B cell (primary cell): ENCODE data around the gene GLCE. TPM values are rescaled to one million over a fixed set of nuclear protein-coding genes. Genes with fewer than 3 reads are reported as not detected.

ENCODE experiments used
- ATAC-seq: fragments of 200-7000 bp; cut with Tn5 transposase; one replicate; pipeline ENCODE4 v1.10.0; 2021; ENCODE audit warnings: low read depth, mild to moderate bottlenecking, moderate number of reproducible peaks, moderate library complexity
- CTCF ChIA-PET: fragments of 350-600 bp; sonication (Branson Sonifier 250); formaldehyde crosslinking; loops from one replicate; lab custom pipeline; 2021; ENCODE audit warnings: antibody characterized with exemption, inconsistent platforms; lab: Charles Lee
- POLR2A ChIA-PET: fragments of 350-600 bp; sonication (Branson Sonifier 250); formaldehyde crosslinking; loops from one replicate; lab custom pipeline; 2021; ENCODE audit warnings: antibody characterized with exemption; lab: Charles Lee
- DNase-seq: peaks from one replicate; pipeline ENCODE4 v3.0.0; 2013
- H2AFZ ChIP-seq: 2 replicates; pipeline ENCODE4 v1.6.1; 2012; ENCODE audit warnings: mild to moderate bottlenecking, low read depth, low read length; ENCODE audit not compliant: insufficient read depth, poor library complexity, severe bottlenecking
- H3K27ac ChIP-seq, 2 donors: 1 replicate in 1 of 2; 2 replicates in 1 of 2; pipeline ENCODE4 v1.5.1; 2012 to 2013; ENCODE audit warnings: low read length in 2 of 2, mild to moderate bottlenecking in 2 of 2, moderate library complexity in 1 of 2
- H3K27me3 ChIP-seq, 4 experiments: fragments of 200-600 bp in 1 of 4; sonication (generic) in 1 of 4; replicated peaks in 1 of 4; 1 replicate in 2 of 4; 2 replicates in 2 of 4; pipeline versions ENCODE4 v1.6.1 to v1.7.0; 2013 to 2016; ENCODE audit warnings: low read length in 3 of 4, mild to moderate bottlenecking in 2 of 4, mixed read lengths in 1 of 4, moderate library complexity in 1 of 4; ENCODE audit not compliant: insufficient read depth in 4 of 4, control insufficient read depth in 3 of 4; ENCODE audit errors: control extremely low read depth in 1 of 4
- H3K36me3 ChIP-seq, 2 experiments: replicated peaks in 1 of 2; 1 replicate in 1 of 2; 2 replicates in 1 of 2; pipeline versions ENCODE4 v1.6.1 to v1.7.1; 2013; ENCODE audit warnings: low read length in 1 of 2; ENCODE audit not compliant: insufficient read depth in 2 of 2, control insufficient read depth in 1 of 2; ENCODE audit errors: control extremely low read depth in 1 of 2, extremely low read depth in 1 of 2
- H3K4me1 ChIP-seq, 2 donors: fragments of 200-600 bp in 1 of 2; sonication (generic) in 1 of 2; 1 replicate in 1 of 2; 2 replicates in 1 of 2; pipeline versions ENCODE4 v1.5.1 to v1.6.1; 2013 to 2017; ENCODE audit warnings: low read length in 2 of 2; ENCODE audit not compliant: control insufficient read depth in 2 of 2, insufficient read depth in 2 of 2
- H3K4me2 ChIP-seq: replicated peaks from 2 replicates; pipeline ENCODE3; 2012; ENCODE audit warnings: mild to moderate bottlenecking, low read depth, low read length; ENCODE audit not compliant: poor library complexity, severe bottlenecking
- H3K4me3 ChIP-seq, 5 experiments: fragments of 200-600 bp in 1 of 5; sonication (generic) in 1 of 5; 1 replicate in 3 of 5; 2 replicates in 2 of 5; pipeline versions ENCODE4 v1.5.1 to v1.7.0; 2011 to 2016; ENCODE audit warnings: low read length in 4 of 5, mild to moderate bottlenecking in 4 of 5, low read depth in 2 of 5, control low read depth in 1 of 5, moderate library complexity in 1 of 5; ENCODE audit not compliant: insufficient read depth in 1 of 5; ENCODE audit errors: control extremely low read depth in 1 of 5, extremely low read depth in 1 of 5
- H3K79me2 ChIP-seq: fragments of 200-600 bp; sonication (generic); one replicate; pipeline ENCODE4 v1.6.0; 2016; ENCODE audit warnings: low read length; ENCODE audit not compliant: control insufficient read depth, insufficient read depth
- H3K9ac ChIP-seq: fragments of 200-600 bp; sonication (generic); 2 replicates; pipeline ENCODE4 v1.6.1; 2017; ENCODE audit warnings: mild to moderate bottlenecking, low read length, moderate library complexity
- H3K9me3 ChIP-seq, 3 donors: one replicate each; pipeline versions ENCODE4 v1.6.1 to v1.7.1; 2013; ENCODE audit warnings: low read length in 2 of 3; ENCODE audit not compliant: control insufficient read depth in 2 of 3, insufficient read depth in 1 of 3; ENCODE audit errors: control extremely low read depth in 1 of 3
- H4K20me1 ChIP-seq: 2 replicates; pipeline ENCODE4 v1.6.0; 2012; ENCODE audit warnings: mild to moderate bottlenecking, low read length; ENCODE audit not compliant: insufficient read depth, control insufficient read depth, poor library complexity, severe bottlenecking
- H3K27ac Mint-ChIP-seq: one replicate; pipeline ENCODE4 v1.8.0; 2021; ENCODE audit warnings: mixed read lengths
- H3K27me3 Mint-ChIP-seq: one replicate; pipeline ENCODE4 v1.8.0; 2021; ENCODE audit warnings: mixed read lengths
- H3K4me1 Mint-ChIP-seq: one replicate; pipeline ENCODE4 v1.8.0; 2021; ENCODE audit warnings: mixed read lengths
- H3K4me3 Mint-ChIP-seq: one replicate; pipeline ENCODE4 v1.8.0; 2021; ENCODE audit warnings: mixed read lengths
- H3K9me3 Mint-ChIP-seq: one replicate; pipeline ENCODE4 v1.8.0; 2022; ENCODE audit warnings: mixed read lengths; ENCODE audit not compliant: insufficient read depth
- EZH2 ChIP-seq: IDR thresholded peaks from 2 replicates; pipeline ENCODE4 v1.6.1; 2012; ENCODE audit warnings: borderline replicate concordance, low read depth, mild to moderate bottlenecking, moderate library complexity, low read length; ENCODE audit not compliant: insufficient read depth, poor library complexity, severe bottlenecking
- WGBS: methylation state at CpG from one replicate; pipeline ENCODE4 v1.1.5; 2013; ENCODE audit warnings: missing lambda C conversion rate; ENCODE audit not compliant: insufficient coverage; 5-methylcytosine and 5-hydroxymethylcytosine counted together
- intact Hi-C: fragments of 100-400 bp; cut with micrococcal nuclease; formaldehyde crosslinking; loops from one replicate; pipeline ENCODE4 v1.10.0; 2022
- polyA plus RNA-seq: library from polyadenylated mRNA; depleted of rRNA; stranded (reverse); fragments of >200 nt; gene quantifications from 2 replicates; pipeline ENCODE4 v1.2.3, GENCODE V29; 2012
- total RNA-seq, 2 donors: library from RNA; stranded (reverse); fragments of 120-200 nt in 1 of 2; gene quantifications; 1 replicate in 1 of 2; 2 replicates in 1 of 2; pipeline versions ENCODE4 v1.2.3 to v1.2.4, GENCODE V29; 2013 to 2022
- TF ChIP-seq, protein P1 (sequence below): fragments of 200-600 bp; IDR thresholded peaks from one replicate; pipeline ENCODE4 v1.8.0; 2022; ENCODE audit warnings: antibody characterized with exemption, mild to moderate bottlenecking

The GLCE gene
- total and polyA plus RNA-seq, 2 donors (not counting 1 experiment from before 2014, with no cell fraction given) = 3.0 to 5.3 TPM

DNA sequence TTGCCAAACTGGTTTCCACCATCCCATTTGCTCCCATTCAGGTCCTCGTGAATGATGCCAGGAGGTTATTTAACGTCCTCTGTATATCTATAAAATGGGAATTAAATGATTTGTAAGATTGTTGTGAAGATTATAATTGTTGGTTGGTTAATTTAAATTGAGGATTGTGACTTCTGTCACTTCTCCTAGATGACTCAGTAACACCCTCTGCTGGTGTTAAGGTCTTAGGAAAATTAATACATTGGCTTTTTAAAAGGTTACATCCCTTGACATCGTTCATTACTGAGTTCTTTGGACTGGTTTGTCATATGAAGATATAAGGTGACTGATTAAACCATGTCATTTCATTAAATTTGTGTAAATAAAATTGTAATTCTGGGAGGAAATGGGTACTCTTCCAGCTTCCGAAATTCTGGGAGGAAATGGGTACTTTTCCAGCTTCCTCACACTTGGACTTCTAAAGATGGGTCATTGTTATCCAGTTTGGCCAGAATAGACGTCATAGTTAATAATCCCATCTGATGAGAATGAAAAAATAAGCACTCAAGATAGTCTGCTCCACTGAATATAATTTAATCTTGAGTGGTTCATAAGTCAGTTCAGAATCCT is 105.0 kb downstream of the GLCE start:
- H3K27ac Mint-ChIP-seq = no peak overlapping the region
- H3K4me1 Mint-ChIP-seq = no peaks in the 10 kb centered on the region
- H3K4me1 ChIP-seq = no peaks in the 10 kb centered on the region
- no peak overlapping the region for H2AFZ ChIP-seq
- no peak overlapping the region for H3K4me3 ChIP-seq
- ATAC-seq = no peak
- WGBS = no CpG with 5 or more reads among the region's 5 CpGs
- no peak overlapping the region for H3K27ac ChIP-seq
- H3K9me3 ChIP-seq = no peaks in the 10 kb centered on the region
- no peaks in the 10 kb centered on the region for H4K20me1 ChIP-seq
- no peak overlapping the region for H3K9ac ChIP-seq
- POLR2A ChIA-PET = no interaction called here
- no peaks in the 10 kb centered on the region for H3K36me3 ChIP-seq
- CTCF ChIA-PET = interaction anchor here (0.9 kb wide), 1 partner anchor 103 kb away, joined by 3 read pairs; no protein-coding TSS in a partner anchor
- H3K27me3 ChIP-seq = no peaks in the 10 kb centered on the region
- no peaks in the 10 kb centered on the region for H3K79me2 ChIP-seq
- H3K4me3 Mint-ChIP-seq = no peak overlapping the region
- peak; percentile 16 for DNase-seq
- TF ChIP-seq, protein P1, sequence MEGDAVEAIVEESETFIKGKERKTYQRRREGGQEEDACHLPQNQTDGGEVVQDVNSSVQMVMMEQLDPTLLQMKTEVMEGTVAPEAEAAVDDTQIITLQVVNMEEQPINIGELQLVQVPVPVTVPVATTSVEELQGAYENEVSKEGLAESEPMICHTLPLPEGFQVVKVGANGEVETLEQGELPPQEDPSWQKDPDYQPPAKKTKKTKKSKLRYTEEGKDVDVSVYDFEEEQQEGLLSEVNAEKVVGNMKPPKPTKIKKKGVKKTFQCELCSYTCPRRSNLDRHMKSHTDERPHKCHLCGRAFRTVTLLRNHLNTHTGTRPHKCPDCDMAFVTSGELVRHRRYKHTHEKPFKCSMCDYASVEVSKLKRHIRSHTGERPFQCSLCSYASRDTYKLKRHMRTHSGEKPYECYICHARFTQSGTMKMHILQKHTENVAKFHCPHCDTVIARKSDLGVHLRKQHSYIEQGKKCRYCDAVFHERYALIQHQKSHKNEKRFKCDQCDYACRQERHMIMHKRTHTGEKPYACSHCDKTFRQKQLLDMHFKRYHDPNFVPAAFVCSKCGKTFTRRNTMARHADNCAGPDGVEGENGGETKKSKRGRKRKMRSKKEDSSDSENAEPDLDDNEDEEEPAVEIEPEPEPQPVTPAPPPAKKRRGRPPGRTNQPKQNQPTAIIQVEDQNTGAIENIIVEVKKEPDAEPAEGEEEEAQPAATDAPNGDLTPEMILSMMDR = peak; percentile 34
- TF ChIP-seq EZH2 = no peak
- no peaks in the 10 kb centered on the region for H3K27me3 Mint-ChIP-seq
- no peaks in the 10 kb centered on the region for H3K9me3 Mint-ChIP-seq
- H3K4me2 ChIP-seq = no peak overlapping the region
- intact Hi-C loops = no loop called here

DNA sequence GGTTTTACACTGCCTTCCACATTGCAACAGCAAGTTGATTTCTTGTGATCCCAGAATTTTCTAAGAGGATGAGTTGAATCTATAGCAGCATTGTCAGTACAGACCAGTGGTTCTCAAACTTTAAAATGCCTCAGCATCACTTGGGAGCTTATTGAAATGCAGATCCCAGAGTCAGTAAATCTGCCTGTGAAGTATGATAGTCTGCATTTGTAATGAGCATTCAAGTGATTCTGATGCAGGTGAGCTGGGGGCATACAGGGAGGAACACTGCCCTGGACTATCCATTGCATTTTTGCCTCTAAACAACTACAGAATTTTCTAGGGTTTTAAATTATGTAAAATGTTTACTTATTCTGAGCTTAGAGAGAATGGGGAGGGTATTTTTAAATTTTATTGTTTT is 110.8 kb downstream of the GLCE start:
- ATAC-seq (no peak), DNase-seq (no peak)
- TF ChIP-seq EZH2 = no peak
- TF ChIP-seq, protein P1 = no peak
- H3K79me2 ChIP-seq = no peaks in the 10 kb centered on the region
- Mint-ChIP-seq H3K27ac (no peak overlapping the region), H3K9me3 (no peaks in the 10 kb centered on the region), H3K4me1 (peaks cover 4% of the 10 kb centered on the region), H3K27me3 (peaks cover 3% of the 10 kb centered on the region), H3K4me3 (no peak overlapping the region)
- no peak overlapping the region for H3K4me2 ChIP-seq
- H3K9ac ChIP-seq = no peak overlapping the region
- no peaks in the 10 kb centered on the region for H3K4me1 ChIP-seq
- no peaks in the 10 kb centered on the region for H3K9me3 ChIP-seq
- intact Hi-C loops = no loop called here
- no peak overlapping the region for H3K27ac ChIP-seq
- ChIA-PET CTCF (no interaction called here), POLR2A (no interaction called here)
- H4K20me1 ChIP-seq = no peaks in the 10 kb centered on the region
- H3K27me3 ChIP-seq = no peaks in the 10 kb centered on the region
- H3K4me3 ChIP-seq = no peak overlapping the region
- no peaks in the 10 kb centered on the region for H3K36me3 ChIP-seq
- H2AFZ ChIP-seq = no peak overlapping the region
